ENCODE data around the gene BCLAF3. TPM values are rescaled to one million over a fixed set of nuclear protein-coding genes. Genes with fewer than 3 reads are reported as not detected.

The BCLAF3 gene
- total RNA-seq (ENCODE audit: insufficient read depth, low replicate concordance) = 10.8 TPM

DNA sequence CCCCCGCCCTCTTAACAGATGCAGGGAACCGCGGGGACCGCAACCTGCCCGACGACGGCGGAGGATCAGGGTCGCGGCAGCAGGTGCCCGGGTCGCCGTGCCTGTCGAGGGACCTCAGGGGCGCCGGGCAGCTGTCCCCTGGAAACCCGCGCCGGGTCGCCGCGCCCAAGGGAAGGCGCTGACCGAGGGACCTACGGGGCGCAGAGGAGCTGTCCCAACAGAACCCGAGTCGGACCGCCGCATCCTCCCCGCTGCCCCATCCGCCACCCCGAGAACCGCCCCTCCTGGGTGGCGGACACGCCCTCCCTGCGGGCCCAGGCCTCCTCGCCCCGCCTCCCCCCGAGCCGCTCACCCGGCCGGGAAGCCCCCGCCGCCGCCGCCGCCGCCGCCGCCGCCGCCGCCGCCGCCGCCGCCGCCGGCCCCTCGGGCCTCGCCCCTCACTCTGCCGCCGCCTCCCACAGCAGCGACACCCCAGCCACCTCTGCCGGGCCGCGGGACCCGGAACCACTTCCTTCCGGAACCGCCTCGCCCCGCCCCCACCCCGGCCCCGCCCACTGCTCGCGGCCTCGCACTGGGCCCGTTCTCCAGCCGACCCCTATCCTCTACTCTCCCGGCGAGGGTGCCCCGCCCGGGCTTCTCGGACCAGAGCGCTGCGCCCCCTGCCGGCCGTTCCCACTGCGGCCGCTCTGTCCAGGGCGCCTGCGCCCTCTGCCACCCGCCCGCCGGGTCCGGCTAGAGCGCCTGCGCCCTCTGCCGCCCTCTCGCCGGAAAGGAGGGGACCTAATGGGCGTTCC lies at the start of gene BCLAF3:
Gene BCLAF3, minus strand, starts transcription at position 506 of the 794 bp plus-strand sequence. CDS start 20,797 bp downstream, outside the sequence.
- DNase-seq (ENCODE audit: low spot score) = peak; percentile 88

DNA sequence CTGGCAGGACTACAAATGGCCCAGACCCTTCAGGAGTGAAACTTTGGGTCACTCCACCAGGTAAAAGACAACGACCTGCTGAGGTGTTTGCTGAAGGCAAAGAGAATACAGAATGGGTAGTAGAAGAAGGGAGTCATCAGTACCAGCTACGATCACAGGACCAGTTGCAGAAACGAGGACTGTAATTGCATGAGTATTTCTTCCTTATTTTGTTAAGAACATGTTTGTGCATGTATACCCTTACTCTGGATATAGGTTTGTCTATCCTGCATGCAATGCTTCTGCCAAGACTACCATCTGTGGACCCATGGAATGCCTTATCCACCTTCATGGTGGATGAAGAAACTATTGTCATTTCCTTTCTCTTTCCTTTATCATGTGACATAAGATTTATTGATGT lies 48.1 kb upstream of the BCLAF3 start:
- DNase-seq (ENCODE audit: low spot score) = no peak

DNA sequence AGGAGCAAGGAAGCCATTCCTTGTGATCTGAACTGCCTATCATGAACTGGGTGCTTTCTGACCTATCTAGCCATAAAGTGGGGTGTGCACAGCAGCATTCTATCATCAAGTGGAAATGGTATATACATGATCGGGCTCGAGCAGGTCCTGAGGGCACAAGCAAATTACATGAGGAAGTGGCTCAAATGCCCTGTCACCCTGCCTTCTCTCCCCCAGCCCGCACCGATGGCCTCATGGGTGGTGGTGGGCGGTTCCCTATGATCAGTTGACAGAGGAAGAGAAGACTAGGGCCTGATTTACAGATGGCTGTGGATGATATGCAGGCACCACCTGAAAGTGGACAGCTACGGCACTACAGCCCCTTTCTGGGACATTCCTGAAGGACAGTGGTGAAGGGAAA lies 46.3 kb upstream of the BCLAF3 start:
- DNase-seq (ENCODE audit: low spot score) = no peak

DNA sequence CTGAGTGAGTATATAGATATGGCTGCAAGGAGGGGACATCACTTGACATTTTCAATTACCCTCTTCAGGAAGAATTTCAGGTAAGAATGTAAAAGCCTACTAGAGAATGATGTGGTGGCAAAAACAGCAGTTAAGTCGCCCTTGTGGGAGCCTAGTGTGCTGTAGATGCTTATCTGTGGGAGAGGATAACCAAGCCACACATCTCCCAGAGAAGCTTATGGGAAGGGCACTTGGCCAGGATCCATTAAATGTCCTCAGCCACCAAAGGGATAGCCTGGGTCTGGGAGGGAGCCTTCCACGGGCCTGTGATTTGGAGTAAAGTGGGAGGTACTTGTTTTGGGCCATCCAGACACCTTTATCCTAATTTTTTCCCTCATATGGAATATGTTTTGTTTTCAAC lies 41.3 kb upstream of the BCLAF3 start:
- no peak for DNase-seq (ENCODE audit: low spot score)

DNA sequence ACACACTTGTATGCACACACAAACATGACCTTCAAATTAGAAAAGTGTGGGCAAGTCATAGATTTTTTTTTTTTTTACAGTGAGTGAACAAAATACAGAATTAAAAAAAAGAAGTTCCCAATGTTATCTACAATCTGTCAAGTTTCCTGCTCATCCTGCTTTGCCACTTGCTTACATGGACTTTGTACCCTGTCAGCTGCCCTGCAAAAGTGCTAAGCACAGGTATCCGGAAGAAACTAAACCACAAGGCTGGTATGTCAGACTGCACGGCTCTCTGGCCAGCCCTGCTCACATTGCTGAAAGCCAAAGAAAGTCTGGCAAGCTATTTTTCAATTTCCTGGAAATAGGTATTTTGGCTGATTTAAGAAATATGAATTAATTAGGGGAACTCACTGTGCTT lies 38.9 kb upstream of the BCLAF3 start:
- peak; percentile 13 for DNase-seq (ENCODE audit: low spot score)

DNA sequence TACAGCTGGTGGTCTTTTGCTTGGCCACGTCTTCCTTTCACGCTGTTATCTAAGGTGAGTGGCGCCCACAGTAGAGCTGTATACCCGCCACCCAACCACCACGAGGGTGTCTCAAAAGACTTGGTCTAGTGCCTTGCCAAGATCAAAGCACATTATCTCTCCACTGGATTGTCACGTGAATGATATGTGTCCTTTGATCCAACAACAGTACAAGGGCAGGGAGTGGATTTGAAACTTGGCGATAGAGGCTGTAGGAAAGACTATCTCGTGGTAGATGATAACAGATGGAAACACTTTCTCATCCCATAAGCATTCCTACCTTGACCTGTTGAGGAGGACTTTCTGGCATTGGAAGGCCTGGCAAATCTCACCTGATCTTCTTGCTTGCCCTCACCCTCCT lies 37.7 kb upstream of the BCLAF3 start:
- DNase-seq (ENCODE audit: low spot score) = no peak

DNA sequence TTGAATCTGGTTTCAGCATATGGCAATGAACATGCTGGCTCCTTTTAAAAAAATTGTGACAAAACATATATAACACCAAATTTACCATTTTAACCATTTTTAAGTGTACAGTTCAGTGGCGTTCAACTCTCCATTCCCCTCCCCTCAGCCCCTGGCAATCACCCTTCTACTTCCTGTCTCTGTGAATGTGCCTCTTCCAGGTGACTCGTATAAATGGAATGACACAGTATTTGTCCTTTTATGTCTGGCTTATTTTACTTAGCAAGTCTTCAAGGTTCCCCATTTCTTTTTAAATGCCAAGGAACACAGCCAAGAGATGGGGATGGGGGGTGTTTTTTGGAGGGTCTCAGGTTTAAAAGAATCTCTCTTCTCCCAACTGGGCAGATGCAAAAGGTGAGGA lies 35.4 kb upstream of the BCLAF3 start:
- DNase-seq (ENCODE audit: low spot score) = peak; percentile 2

DNA sequence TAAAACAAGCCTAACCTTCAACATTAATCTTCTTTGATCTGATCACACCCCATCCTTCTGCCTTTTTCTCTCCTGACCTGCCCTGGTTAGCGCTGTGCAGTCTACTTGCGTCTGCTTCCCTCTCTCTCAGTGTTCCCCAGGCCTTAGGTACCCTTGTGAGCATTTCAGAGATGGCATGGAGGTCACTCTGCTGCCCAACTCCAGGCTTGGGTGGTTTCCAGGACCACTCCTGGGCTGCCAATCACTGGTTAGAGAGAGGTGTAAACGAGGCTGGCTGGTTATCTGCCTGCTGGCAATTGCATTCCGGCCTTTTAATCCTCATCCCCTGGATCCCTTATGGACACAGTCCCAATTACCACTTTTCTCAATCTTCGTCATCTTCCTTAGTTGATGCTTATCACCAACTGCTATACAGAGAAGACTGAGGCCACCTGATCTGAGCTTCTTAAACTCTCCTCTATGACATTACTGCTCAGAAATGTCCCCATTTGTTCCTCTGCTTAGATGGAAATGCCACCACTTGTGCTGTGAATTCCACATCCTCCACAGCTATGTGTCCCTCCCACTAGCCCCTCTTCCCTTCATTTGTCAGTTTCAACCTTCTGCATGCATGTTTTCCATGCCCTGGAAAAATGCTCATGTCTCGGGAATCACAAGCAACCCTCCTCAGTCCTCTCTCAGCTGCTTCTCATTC lies 29.0 kb upstream of the BCLAF3 start:
- DNase-seq (ENCODE audit: low spot score) = no peak

DNA sequence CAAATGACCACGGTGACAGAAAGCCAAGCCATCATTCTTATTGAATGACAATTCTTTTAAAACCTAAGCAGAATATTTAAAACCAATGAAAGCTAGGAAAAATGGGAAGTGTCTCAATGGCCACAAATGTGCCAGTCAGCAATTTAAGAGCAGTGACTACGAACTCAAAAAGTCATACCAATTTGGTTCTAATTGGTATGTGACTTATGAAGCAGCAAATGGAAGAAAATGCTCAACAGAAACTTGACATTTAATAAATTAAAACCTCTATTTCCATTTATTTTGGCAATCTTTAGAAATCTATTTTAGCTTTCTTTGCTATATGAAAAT lies 25.7 kb upstream of the BCLAF3 start:
- no peak for DNase-seq (ENCODE audit: low spot score)

DNA sequence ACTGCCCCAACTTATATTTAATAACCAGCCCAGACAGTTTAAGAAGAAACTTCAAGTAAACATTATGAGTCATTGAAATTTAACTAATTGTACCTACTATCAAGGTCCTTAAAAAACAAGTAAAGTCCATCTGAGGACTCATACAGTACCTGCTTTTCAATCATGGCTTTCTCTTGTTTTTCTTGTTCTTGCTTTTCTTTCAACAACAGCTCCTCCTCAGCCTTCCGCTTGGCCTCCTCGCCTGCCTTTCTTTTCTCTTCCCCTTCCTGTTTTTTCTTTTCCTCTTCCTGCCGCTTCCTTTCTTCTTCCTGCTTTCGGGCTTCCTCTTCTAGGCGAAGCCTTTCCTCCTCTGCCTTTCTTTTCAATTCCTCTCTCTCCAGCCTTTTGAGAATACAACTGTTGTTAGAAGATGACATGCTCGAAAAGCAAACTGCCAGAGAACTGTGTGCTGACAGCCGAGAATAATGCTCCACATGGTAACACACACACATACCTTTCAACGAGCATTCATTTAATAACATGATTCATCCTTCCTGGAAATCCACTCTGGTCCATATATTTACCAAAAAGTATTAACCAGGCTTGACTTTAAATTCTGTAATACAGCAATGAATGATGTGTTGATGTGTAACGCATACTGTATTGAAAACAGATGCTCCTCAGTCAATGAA lies 25.2 kb upstream of the BCLAF3 start:
- DNase-seq (ENCODE audit: low spot score) = peak; percentile 3

DNA sequence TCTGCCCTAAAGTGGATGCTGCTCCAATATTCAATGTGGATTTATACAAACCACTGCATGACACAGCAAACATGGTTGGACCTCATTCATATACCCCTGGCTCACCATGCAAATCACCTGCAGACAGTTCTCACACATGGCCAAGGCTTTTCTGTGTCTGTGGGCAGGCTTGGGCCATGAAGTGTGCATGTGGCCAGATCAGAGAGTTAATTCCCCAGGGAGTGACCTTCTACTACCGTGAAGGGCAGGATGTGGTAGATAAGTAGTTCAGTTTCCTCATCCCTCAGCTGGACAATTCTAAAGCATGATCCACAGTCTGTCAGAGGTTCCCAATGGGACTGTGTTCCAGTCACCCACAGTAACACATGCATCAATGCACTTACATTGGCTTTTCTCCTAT lies 24.6 kb upstream of the BCLAF3 start:
- no peak for DNase-seq (ENCODE audit: low spot score)

DNA sequence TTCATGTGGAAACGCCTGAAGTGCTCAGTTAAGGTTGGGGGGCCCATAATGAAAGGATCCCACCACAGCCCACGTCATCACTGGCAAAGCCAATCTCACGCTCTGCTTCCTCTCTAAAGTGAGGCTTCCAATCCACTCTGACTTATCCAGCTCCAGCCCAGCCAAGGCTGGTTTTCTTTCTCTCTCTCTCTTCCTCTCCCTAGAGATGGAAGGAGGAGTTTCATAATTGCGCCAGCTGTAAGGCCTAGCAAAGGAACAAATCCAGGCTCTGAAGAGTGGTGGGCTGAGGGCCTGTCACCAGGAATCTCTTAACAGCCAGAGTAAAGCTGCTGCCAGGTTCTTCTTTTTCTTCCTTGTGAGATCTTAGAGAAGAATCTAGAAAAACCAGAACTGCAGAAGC lies 20.7 kb upstream of the BCLAF3 start:
- DNase-seq (ENCODE audit: low spot score) = no peak

DNA sequence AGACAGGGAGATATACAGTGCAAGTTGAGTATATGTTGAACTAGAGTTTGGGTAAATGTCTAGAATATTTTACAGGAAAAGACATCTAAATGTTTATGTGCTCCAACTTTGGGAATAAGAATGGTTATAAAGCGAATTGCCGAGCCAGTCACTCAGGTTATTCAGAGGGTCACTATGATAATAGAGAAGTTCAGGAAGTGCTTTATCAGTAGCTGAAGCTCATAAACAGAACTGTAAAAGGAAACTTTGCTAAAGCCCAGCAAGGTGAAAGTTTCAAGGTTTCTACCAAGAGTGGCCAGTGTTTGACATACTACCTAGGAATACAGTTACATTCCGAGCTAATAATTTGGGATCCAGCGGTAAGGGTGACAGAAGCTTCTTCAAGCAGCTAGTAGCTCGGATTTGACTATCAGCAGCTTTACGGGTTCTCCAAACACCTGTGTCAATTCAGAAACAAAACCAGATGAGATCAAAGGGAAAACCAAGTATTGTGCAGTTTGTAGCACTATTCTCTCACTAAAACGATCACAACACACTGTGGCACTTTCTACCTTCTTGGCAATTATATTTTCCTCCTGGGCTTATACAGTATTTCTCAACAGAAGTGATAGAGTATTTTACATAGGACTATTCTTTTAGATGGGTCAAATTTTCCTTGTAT lies 17.2 kb upstream of the BCLAF3 start:
- DNase-seq (ENCODE audit: low spot score) = no peak

DNA sequence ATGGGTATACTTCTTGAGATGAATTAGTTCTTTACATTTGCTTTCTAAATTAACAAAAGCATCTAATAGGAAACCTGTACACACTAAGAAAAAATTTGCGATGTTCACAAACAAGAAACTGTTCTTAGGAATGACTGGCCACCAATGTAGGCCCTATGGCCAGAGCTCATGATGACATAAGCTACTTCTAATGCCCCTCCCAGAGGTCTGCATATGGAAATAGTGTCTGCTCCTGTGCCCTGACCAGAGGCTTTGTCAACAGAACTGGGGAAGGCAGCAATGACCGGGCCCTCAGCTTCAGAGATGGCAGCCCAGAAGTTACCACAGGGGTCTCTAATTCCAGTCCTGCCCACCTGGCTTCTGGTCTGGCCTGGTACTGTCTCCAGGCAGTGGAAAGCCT lies 15.0 kb upstream of the BCLAF3 start:
- DNase-seq (ENCODE audit: low spot score) = no peak

DNA sequence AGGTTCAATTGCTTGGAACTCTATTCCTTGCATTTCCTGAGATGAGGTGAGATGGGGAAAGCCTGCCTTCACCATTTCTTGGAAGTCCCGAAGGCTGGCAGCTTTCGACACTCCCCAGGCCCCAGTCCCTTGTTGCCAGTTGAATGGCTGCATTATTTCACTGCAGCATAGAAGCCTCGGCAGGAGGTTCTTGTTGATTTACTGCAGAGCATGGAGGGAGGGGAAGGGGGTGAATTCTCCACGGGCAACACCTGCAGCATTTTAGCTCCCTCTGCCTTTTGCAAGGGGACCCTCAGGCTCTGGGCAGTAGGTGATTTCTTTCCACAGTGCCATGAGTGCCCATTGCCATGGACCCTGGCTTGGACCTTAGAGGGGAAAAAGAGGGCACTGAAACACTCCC lies 10.7 kb upstream of the BCLAF3 start:
- no peak for DNase-seq (ENCODE audit: low spot score)

DNA sequence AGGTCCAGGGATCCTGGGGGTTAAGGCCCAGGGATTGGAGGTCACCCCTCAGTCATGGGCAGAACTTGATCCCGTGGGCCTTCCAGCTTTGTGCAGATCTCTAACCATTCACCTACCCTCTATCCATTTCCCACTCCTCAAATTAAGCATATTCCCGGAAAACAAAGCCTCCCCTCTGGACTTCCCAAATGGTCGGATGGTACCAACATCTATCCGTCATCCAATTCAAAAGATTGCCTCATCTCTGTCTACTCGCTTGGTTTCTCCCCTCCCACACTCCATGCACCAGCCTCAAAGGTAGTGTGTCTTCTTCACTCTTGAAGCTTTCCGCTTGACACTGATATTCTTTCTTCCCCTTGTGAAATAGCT lies 473 bp upstream of the BCLAF3 start:
- no peak for DNase-seq (ENCODE audit: low spot score)

DNA sequence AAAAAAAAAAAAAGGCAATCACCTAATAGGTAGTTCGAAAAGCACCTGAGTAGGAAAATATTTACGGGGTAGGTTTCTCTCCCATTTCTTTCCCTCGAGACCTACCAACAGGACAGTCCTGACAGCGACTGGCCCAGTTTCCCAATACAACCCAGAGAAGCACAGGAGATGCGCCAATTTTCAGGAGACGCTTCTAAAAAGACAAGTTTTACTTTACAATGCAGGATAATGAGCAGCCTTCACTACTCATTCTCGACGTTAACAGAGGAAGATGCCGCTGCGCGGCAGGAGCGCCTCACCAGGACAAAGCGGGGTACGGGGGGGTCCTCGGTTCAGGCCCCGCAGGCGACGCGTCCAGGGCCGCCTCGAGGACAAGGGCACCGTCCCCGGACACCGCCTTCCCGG lies 708 bp downstream of the BCLAF3 start:
- DNase-seq (ENCODE audit: low spot score) = peak; percentile 2

DNA sequence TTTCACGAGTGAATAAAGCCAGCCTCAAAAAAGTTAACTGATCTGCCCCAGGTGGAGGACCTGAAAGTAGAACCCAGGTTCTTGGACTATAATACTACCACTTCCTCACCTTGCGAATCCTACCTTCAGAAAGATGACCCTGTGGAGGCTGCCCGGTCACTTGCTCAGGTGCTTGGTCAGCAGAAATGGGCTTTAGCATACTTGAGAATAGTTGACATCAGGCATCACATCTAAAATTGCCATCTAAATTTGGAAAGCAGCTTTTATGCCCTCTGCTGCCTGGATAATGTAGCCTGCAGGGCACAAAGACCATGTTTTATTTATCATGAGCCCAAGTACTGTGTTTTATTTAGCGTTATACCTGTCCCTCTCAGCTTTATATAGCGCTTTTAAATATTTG lies 3.0 kb downstream of the BCLAF3 start:
- no peak for DNase-seq (ENCODE audit: low spot score)

DNA sequence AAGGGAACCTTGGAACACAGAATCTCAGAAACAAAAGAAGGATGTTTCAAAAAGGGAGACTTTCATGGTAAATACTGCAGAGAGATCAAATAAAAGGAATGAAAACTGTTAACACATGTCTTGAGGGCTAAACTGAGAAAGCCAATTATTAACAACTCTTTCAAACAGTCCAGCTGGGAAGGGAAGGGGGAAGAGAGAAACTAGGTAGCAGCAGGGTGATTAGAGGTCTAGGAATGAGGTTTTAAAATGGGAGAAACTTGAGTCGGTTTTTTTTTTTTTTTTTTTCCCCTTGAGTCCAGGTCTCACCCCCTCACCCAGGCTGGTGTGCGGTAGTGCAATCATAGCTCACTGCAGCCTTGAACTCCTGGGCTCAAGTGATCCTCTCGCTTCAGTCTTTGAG lies 4.3 kb downstream of the BCLAF3 start:
- no peak for DNase-seq (ENCODE audit: low spot score)

DNA sequence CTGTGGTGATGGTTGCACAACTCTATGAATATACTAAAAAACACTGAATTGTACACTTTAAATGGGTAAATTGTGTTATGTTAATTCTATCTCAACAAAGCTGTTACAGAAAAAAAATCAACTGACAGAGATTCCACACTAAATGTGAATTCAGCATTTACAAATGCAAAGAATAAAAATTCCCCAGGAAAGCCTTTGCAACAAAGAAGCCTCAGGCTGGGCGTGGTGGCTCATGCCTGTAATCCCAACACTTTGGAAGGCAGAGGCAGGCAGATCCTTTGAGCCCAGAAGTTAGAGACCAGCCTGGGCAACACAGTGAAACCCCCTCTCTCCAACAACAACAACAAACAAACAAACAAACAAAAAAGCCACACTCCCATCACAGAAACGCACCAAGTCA lies 8.9 kb downstream of the BCLAF3 start:
- DNase-seq (ENCODE audit: low spot score) = no peak

DNA sequence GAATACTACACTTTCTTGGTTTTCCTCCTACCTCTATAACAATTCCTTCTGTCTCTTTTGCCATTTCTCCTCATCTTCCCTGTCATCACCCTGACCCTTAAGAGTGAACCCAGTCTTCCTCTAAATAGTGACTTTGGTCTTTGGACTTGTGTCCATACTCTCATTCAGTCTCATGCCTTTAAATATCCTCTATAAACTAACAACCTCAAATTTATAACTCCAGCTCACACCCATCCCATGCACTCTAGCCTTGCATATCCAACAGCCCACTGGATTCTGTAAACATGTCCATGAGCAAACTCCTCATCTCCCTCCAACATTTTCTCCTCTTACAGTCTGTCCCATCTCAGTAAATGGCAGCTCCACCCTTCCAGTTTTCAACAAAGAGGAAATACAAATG lies 15.0 kb downstream of the BCLAF3 start:
- DNase-seq (ENCODE audit: low spot score) = no peak

DNA sequence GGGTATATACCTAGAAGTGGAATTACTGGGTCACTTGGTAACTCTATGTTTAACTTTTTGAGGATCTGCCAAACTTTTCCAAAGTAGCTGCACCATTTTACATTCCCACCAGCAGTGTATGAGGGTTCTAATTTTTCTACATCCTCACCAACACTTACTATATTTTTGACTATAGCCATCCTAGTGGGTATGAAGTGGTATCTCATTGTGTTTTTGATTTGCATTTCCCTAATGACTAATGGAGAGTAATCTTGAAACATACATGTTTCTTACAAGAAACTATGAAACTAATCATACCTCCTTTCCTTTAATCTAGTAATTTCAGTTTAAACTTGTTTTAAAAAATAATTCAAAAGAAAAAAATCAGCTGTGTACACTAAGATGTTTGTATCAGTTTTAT lies 17.9 kb downstream of the BCLAF3 start:
- no peak for DNase-seq (ENCODE audit: low spot score)
